Neuronal stem cell (in vitro differentiated cells): ENCODE data around the gene RNF208.
"Not testable (repeated sequence)": the region's sequence is repeated elsewhere in the genome, so short reads cannot be mapped to it uniquely, and the experiment has no call there.

Experiments used
- DNase-seq: peaks from one replicate; pipeline ENCODE4 v3.0.0-alpha.2; 2013; ENCODE audit warnings: low spot score
- H2AFZ ChIP-seq: one replicate; pipeline ENCODE4 v1.6.1; 2013; ENCODE audit warnings: mild to moderate bottlenecking, low read length, inconsistent platforms
- H2AK5ac ChIP-seq: 2 replicates; pipeline ENCODE4 v1.6.1; 2013; ENCODE audit warnings: low read depth, mild to moderate bottlenecking, inconsistent platforms, low read length, moderate library complexity, mixed read lengths
- H2BK120ac ChIP-seq: 2 replicates; pipeline ENCODE4 v1.6.1; 2013; ENCODE audit warnings: low read depth, mild to moderate bottlenecking, inconsistent platforms, low read length, moderate library complexity, mixed read lengths
- H2BK12ac ChIP-seq: one replicate; pipeline ENCODE4 v1.6.1; 2013; ENCODE audit warnings: low read length, inconsistent platforms
- H2BK15ac ChIP-seq: 2 replicates; pipeline ENCODE4 v1.6.1; 2013; ENCODE audit warnings: mild to moderate bottlenecking, low read length, inconsistent platforms, mixed read lengths
- H2BK5ac ChIP-seq: one replicate; pipeline ENCODE4 v1.6.1; 2013; ENCODE audit warnings: inconsistent platforms, mild to moderate bottlenecking, low read length, moderate library complexity
- H3K14ac ChIP-seq: one replicate; pipeline ENCODE4 v1.6.1; 2013; ENCODE audit warnings: low read length, inconsistent platforms
- H3K18ac ChIP-seq: 2 replicates; pipeline ENCODE4 v1.6.1; 2013; ENCODE audit warnings: low read length, inconsistent platforms
- H3K23ac ChIP-seq: 2 replicates; pipeline ENCODE4 v1.6.1; 2013; ENCODE audit warnings: low read depth, mild to moderate bottlenecking, mixed read lengths, low read length, inconsistent platforms; ENCODE audit not compliant: poor library complexity
- H3K27ac ChIP-seq: replicated peaks from 3 replicates; pipeline ENCODE4 v1.5.1; 2013; ENCODE audit warnings: low read length, inconsistent platforms
- H3K27me3 ChIP-seq, 3 experiments: 2 replicates each; pipeline ENCODE4 v1.6.1; 2013; ENCODE audit warnings: low read length in 3 of 3, mild to moderate bottlenecking in 2 of 3, inconsistent platforms in 1 of 3, low read depth in 1 of 3, mixed read lengths in 1 of 3, moderate library complexity in 1 of 3; ENCODE audit not compliant: control insufficient read depth in 3 of 3, insufficient read depth in 3 of 3
- H3K36me3 ChIP-seq, 2 donors: replicated peaks in 1 of 2; 2 replicates each; pipeline ENCODE4 v1.6.1; 2013; ENCODE audit warnings: low read length in 2 of 2; ENCODE audit not compliant: control insufficient read depth in 2 of 2, insufficient read depth in 2 of 2
- H3K4ac ChIP-seq: 2 replicates; pipeline ENCODE4 v1.6.1; 2013; ENCODE audit warnings: inconsistent platforms, mild to moderate bottlenecking, low read length, moderate library complexity
- H3K4me1 ChIP-seq, 2 donors: 1 replicate in 1 of 2; 2 replicates in 1 of 2; pipeline ENCODE4 v1.6.1; 2013; ENCODE audit warnings: low read length in 2 of 2, low read depth in 1 of 2; ENCODE audit not compliant: control insufficient read depth in 2 of 2, insufficient read depth in 1 of 2
- H3K4me2 ChIP-seq: one replicate; pipeline ENCODE4 v1.6.1; 2013; ENCODE audit warnings: mild to moderate bottlenecking, low read length, inconsistent platforms; ENCODE audit not compliant: insufficient read depth, poor library complexity, severe bottlenecking
- H3K4me3 ChIP-seq, 2 donors: 2 replicates each; pipeline ENCODE4 v1.5.1; 2013; ENCODE audit warnings: low read length in 2 of 2, mild to moderate bottlenecking in 2 of 2, inconsistent platforms in 1 of 2, moderate library complexity in 1 of 2
- H3K79me1 ChIP-seq: one replicate; pipeline ENCODE4 v1.6.1; 2013; ENCODE audit warnings: low read depth, mild to moderate bottlenecking, inconsistent platforms, low read length, moderate library complexity
- H3K9ac ChIP-seq: one replicate; pipeline ENCODE4 v1.6.1; 2013; ENCODE audit warnings: mild to moderate bottlenecking, low read depth, low read length, inconsistent platforms; ENCODE audit not compliant: poor library complexity
- H3K9me3 ChIP-seq, 2 donors: replicated peaks in 1 of 2; 2 replicates each; pipeline versions ENCODE3 to v1.6.1; 2013; ENCODE audit warnings: low read length in 2 of 2, mild to moderate bottlenecking in 2 of 2, inconsistent platforms in 1 of 2, low read depth in 1 of 2, mixed read lengths in 1 of 2, moderate library complexity in 1 of 2; ENCODE audit not compliant: control insufficient read depth in 2 of 2, insufficient read depth in 1 of 2
- H4K8ac ChIP-seq: one replicate; pipeline ENCODE4 v1.6.1; 2013; ENCODE audit warnings: low read depth, mild to moderate bottlenecking, inconsistent platforms, low read length, moderate library complexity
- H4K91ac ChIP-seq: one replicate; pipeline ENCODE4 v1.6.1; 2013; ENCODE audit warnings: low read length, low read depth, mild to moderate bottlenecking, inconsistent platforms; ENCODE audit not compliant: poor library complexity
- WGBS, 2 donors: extraction: QIAGEN DNeasy Blood & Tissue Kit; methylation state at CpG; one replicate each; pipeline ENCODE4 v1.1.7; 2013; ENCODE audit warnings: missing lambda C conversion rate in 2 of 2, mixed read lengths in 1 of 2; ENCODE audit not compliant: insufficient read length in 2 of 2, insufficient replicate concordance in 1 of 2; ENCODE audit errors: extremely low coverage in 2 of 2; 5-methylcytosine and 5-hydroxymethylcytosine counted together

Gene RNF208

GRCh38 chr9:137240841-137241489 lies 18.9 kb upstream of the RNF208 start, which contains the start of gene TUBB4B:
Gene TUBB4B (plus strand): TSS chr9:137241287. CDS start chr9:137241361, 74 bp downstream.
- DNase-seq, result peak; percentile 100
- Histone ChIP-seq H2AK5ac (peak within 1 kb of the TSS; percentile 98), H3K27me3 (peaks cover 0 to 2% (median 0%) of the 10 kb centered on the region in 3 experiments), H3K23ac (peak within 1 kb of the TSS; percentile 100), H3K18ac (peak within 1 kb of the TSS; percentile 97), H4K91ac (no peak within 1 kb of the TSS), H3K4me1 (peaks cover 26 to 29% of the 10 kb centered on the region in 2 donors), H4K8ac (no peak within 1 kb of the TSS), H3K36me3 (peaks cover 19 to 32% of the 10 kb centered on the region in 2 donors), H3K9ac (peak within 1 kb of the TSS; percentile 100), H3K9me3 (no peaks in the 10 kb centered on the region), H2BK120ac (no peak within 1 kb of the TSS), H3K4ac (peak within 1 kb of the TSS; percentile 76), H3K14ac (peak within 1 kb of the TSS; percentile 77), H2BK12ac (peak within 1 kb of the TSS; percentile 73), H2BK5ac (peak within 1 kb of the TSS; percentile 84), H3K4me3 (peak within 1 kb of the TSS; percentile 90 to 96), H3K79me1 (peaks cover 27% of the 10 kb centered on the region), H3K27ac (peak within 1 kb of the TSS; percentile 100), H2AFZ (peak within 1 kb of the TSS; percentile 89), H2BK15ac (peak within 1 kb of the TSS; percentile 96), H3K4me2 (peak within 1 kb of the TSS; percentile 84)
- no CpG with 5 or more reads among the region's 67 CpGs for WGBS, 2 donors

GRCh38 chr9:137240318-137240840 lies 18.3 kb upstream of the RNF208 start:
- no CpG with 5 or more reads among the region's 58 CpGs for WGBS, 2 donors
- no peak for DNase-seq

GRCh38 chr9:137239541-137240200 lies 17.6 kb upstream of the RNF208 start:
- H3K27me3 ChIP-seq, H3K18ac ChIP-seq, H2BK120ac ChIP-seq, H3K14ac ChIP-seq, H2AK5ac ChIP-seq, H4K91ac ChIP-seq, DNase-seq, H2BK5ac ChIP-seq, H2BK15ac ChIP-seq, H3K4ac ChIP-seq, H3K23ac ChIP-seq, H3K9ac ChIP-seq, H3K9me3 ChIP-seq, H2BK12ac ChIP-seq, H4K8ac ChIP-seq: not testable (repeated sequence)
- Histone ChIP-seq H3K4me3 (peak overlapping the region; percentile 67 to 93), H3K27ac (peak overlapping the region; percentile 100), H3K4me2 (peak overlapping the region; percentile 73), H3K79me1 (peaks cover 29% of the 10 kb centered on the region), H3K4me1 (peaks cover 26 to 29% of the 10 kb centered on the region in 2 donors), H2AFZ (peak overlapping the region; percentile 89), H3K36me3 (peaks cover 19 to 32% of the 10 kb centered on the region in 2 donors)
- WGBS, 2 donors, result no CpG with 5 or more reads among the region's 27 CpGs

More at GRCh38 chr9:137240318-137240840, 18.3 kb upstream of the RNF208 start:
- Histone ChIP-seq H3K36me3 (peaks cover 19 to 32% of the 10 kb centered on the region in 2 donors), H2BK15ac (peak overlapping the region; percentile 96), H3K9ac (peak overlapping the region; percentile 100), H3K4me3 (peak overlapping the region; percentile 67 to 93), H4K91ac (no peak overlapping the region), H3K18ac (peak overlapping the region; percentile 97), H3K27ac (peak overlapping the region; percentile 100), H3K4ac (no peak overlapping the region), H2AK5ac (peak overlapping the region; percentile 96), H3K4me2 (peak overlapping the region; percentile 73), H3K27me3 (no peaks in the 10 kb centered on the region), H2BK120ac (no peak overlapping the region), H3K14ac (peak overlapping the region; percentile 77), H3K23ac (peak overlapping the region; percentile 100), H2BK12ac (peak overlapping the region; percentile 73), H2BK5ac (peak overlapping the region; percentile 84), H3K9me3 (no peaks in the 10 kb centered on the region), H2AFZ (peak overlapping the region; percentile 89), H3K79me1 (peaks cover 29% of the 10 kb centered on the region), H3K4me1 (peaks cover 26 to 29% of the 10 kb centered on the region in 2 donors), H4K8ac (no peak overlapping the region)
